ENCODE data around the gene COL25A1. TPM values are rescaled to one million over a fixed set of nuclear protein-coding genes. Genes with fewer than 3 reads are reported as not detected.

Gene COL25A1
- total RNA-seq, 1 donor from 2014 or later: 0.75 TPM

- intact Hi-C loops (cut with DNase I): no loop called here
- TF ChIP-seq CTCF (IDR thresholded peaks at IDR 0.05): no peak
- no peak overlapping the region for H3K4me3 ChIP-seq
- H3K36me3 ChIP-seq: no peaks in the 10 kb centered on the region
- DNase-seq: no peak
- no peak for ATAC-seq
- H3K9me3 ChIP-seq: no peaks in the 10 kb centered on the region
- H3K4me1 ChIP-seq: no peaks in the 10 kb centered on the region
- no peak overlapping the region for H3K27ac ChIP-seq
- no peaks in the 10 kb centered on the region for H3K27me3 ChIP-seq
Observed at GRCh38 chr4:108982402-108983185, 319.9 kb downstream of the COL25A1 start.

GRCh38 chr4:108980455-108981239 is 321.8 kb downstream of the COL25A1 start:
- Histone ChIP-seq H3K9me3 (no peaks in the 10 kb centered on the region), H3K27ac (no peak overlapping the region), H3K4me1 (no peaks in the 10 kb centered on the region), H3K4me3 (no peak overlapping the region), H3K27me3 (no peaks in the 10 kb centered on the region), H3K36me3 (no peaks in the 10 kb centered on the region)
- no peak for DNase-seq
- intact Hi-C loops (cut with DNase I): no loop called here
- TF ChIP-seq CTCF (IDR thresholded peaks at IDR 0.05): no peak
- no peak for ATAC-seq

- Histone ChIP-seq H3K9me3 (no peaks in the 10 kb centered on the region), H3K36me3 (no peaks in the 10 kb centered on the region), H3K4me1 (no peaks in the 10 kb centered on the region), H3K27ac (no peak overlapping the region), H3K4me3 (no peak overlapping the region), H3K27me3 (no peaks in the 10 kb centered on the region)
- ATAC-seq: no peak
- no peak for TF ChIP-seq CTCF (IDR thresholded peaks at IDR 0.05)
- intact Hi-C loops (cut with DNase I): no loop called here
- DNase-seq: no peak
Observed at GRCh38 chr4:108979759-108980158, 322.7 kb downstream of the COL25A1 start.

GRCh38 chr4:108978066-108978465 is 324.4 kb downstream of the COL25A1 start:
- Histone ChIP-seq H3K4me1 (no peaks in the 10 kb centered on the region), H3K27ac (no peak overlapping the region), H3K9me3 (no peaks in the 10 kb centered on the region), H3K36me3 (no peaks in the 10 kb centered on the region), H3K4me3 (no peak overlapping the region), H3K27me3 (no peaks in the 10 kb centered on the region)
- ATAC-seq (no peak), DNase-seq (no peak)
- intact Hi-C loops (cut with DNase I): no loop called here
- no peak for TF ChIP-seq CTCF (IDR thresholded peaks at IDR 0.05)

GRCh38 chr4:108972613-108973283 is 329.7 kb downstream of the COL25A1 start:
- Histone ChIP-seq H3K36me3 (no peaks in the 10 kb centered on the region), H3K9me3 (no peaks in the 10 kb centered on the region), H3K27me3 (no peaks in the 10 kb centered on the region), H3K4me1 (no peaks in the 10 kb centered on the region), H3K4me3 (no peak overlapping the region), H3K27ac (no peak overlapping the region)
- no peak for TF ChIP-seq CTCF (IDR thresholded peaks at IDR 0.05)
- intact Hi-C loops (cut with DNase I): no loop called here
- no peak for ATAC-seq
- no peak for DNase-seq
